GM12878 (cell line): ENCODE results near the gene CAMTA1. TPM values are rescaled to one million over a fixed set of nuclear protein-coding genes. Genes with fewer than 3 reads are reported as not detected.

ENCODE experiments used
- ATAC-seq: fragments of 200-7000 bp; cut with Tn5 transposase; 3 replicates; pipeline ENCODE4 v1.9.1; 2020; ENCODE audit warnings: mild to moderate bottlenecking, moderate library complexity
- BruUV-seq: library from RNA; stranded (reverse); fragments of 400-500 nt; replicated peaks from 2 replicates; lab custom pipeline; 2021; lab: Mats Ljungman, UMichigan
- CTCF ChIA-PET: fragments of 300-600 bp; sonication (Branson Sonifier 250); formaldehyde crosslinking; extraction: SDS; loops from one replicate; lab custom pipeline; 2021; ENCODE audit warnings: inconsistent platforms; lab: Yijun Ruan, JAX
- POLR2A ChIA-PET: fragments of 350-600 bp; formaldehyde crosslinking; extraction: SDS; loops from one replicate; lab custom pipeline; 2021; ENCODE audit warnings: inconsistent platforms; lab: Charles Lee
- RAD21 ChIA-PET: fragments of 300-600 bp; sonication (Branson Sonifier 250); formaldehyde crosslinking; loops from one replicate; lab custom pipeline; 2023; ENCODE audit warnings: antibody characterized with exemption; ENCODE audit not compliant: unreplicated experiment; lab: Charles Lee
- SMC1A ChIA-PET: fragments of 300-600 bp; sonication (Branson Sonifier 250); formaldehyde crosslinking; loops from one replicate; lab custom pipeline; 2023; ENCODE audit not compliant: unreplicated experiment, uncharacterized antibody; lab: Charles Lee
- DNase-seq: peaks from one replicate; pipeline ENCODE4 v3.0.0-alpha.2; 2011; ENCODE audit warnings: low read depth, low spot score
- FAIRE-seq: peaks from 3 replicates; lab custom pipeline; 2011; peaks lifted over from hg19 to GRCh38; lab: Jason Lieb, UNC
- H2AFZ ChIP-seq: 2 replicates; pipeline ENCODE4 v1.6.0; 2011; ENCODE audit warnings: low read depth, low read length, control low read depth; ENCODE audit not compliant: control insufficient read depth
- H3K27ac ChIP-seq: 2 replicates; pipeline ENCODE4 v1.5.1; 2011; ENCODE audit warnings: control low read depth; ENCODE audit not compliant: control insufficient read depth, insufficient read depth
- H3K27me3 ChIP-seq, 2 experiments: replicated peaks in 1 of 2; 2 replicates each; pipeline versions ENCODE4 v1.6.0 to v1.6.1; 2011; ENCODE audit warnings: low read length in 1 of 2; ENCODE audit not compliant: control insufficient read depth in 2 of 2, insufficient read depth in 2 of 2
- H3K36me3 ChIP-seq, 2 experiments: 2 replicates each; pipeline ENCODE4 v1.5.1; 2011; ENCODE audit warnings: low read length in 1 of 2; ENCODE audit not compliant: control insufficient read depth in 2 of 2, insufficient read depth in 2 of 2
- H3K4me1 ChIP-seq: 2 replicates; pipeline ENCODE4 v1.6.1; 2011; ENCODE audit warnings: mild to moderate bottlenecking, low read length, moderate library complexity, mixed read lengths; ENCODE audit not compliant: control insufficient read depth, insufficient read depth
- H3K4me2 ChIP-seq: 2 replicates; pipeline ENCODE4 v1.6.0; 2011; ENCODE audit warnings: control low read depth; ENCODE audit not compliant: control insufficient read depth, insufficient read depth
- H3K4me3 ChIP-seq: fragments of 200-600 bp; sonication (generic); 2 replicates; pipeline ENCODE4 v1.5.1; 2016
- H3K79me2 ChIP-seq: 2 replicates; pipeline ENCODE4 v1.6.0; 2011; ENCODE audit warnings: low read length; ENCODE audit not compliant: control insufficient read depth, insufficient read depth
- H3K9ac ChIP-seq: 2 replicates; pipeline ENCODE4 v1.8.0; 2011; ENCODE audit warnings: low read length, control low read depth, mixed read lengths; ENCODE audit not compliant: control insufficient read depth, insufficient read depth
- H3K9me3 ChIP-seq: replicated peaks from 3 replicates; pipeline ENCODE4 v1.5.1; 2011; ENCODE audit warnings: mild to moderate bottlenecking, low read length; ENCODE audit not compliant: control insufficient read depth, insufficient read depth
- H4K20me1 ChIP-seq: 2 replicates; pipeline ENCODE4 v1.6.0; 2011; ENCODE audit not compliant: control insufficient read depth, insufficient read depth
- DPF2 ChIP-seq: fragments of 450-650 bp; IDR thresholded peaks from 2 replicates; pipeline ENCODE4 v1.6.1; 2017; ENCODE audit warnings: mild to moderate bottlenecking
- EGR1 ChIP-seq, 2 experiments: IDR thresholded peaks; 1 replicate in 1 of 2; 2 replicates in 1 of 2; pipeline ENCODE4 v1.6.1; 2011 to 2012; ENCODE audit warnings: low read depth in 2 of 2, low read length in 2 of 2, borderline replicate concordance in 1 of 2, mild to moderate bottlenecking in 1 of 2, moderate library complexity in 1 of 2
- ESRRA ChIP-seq: IDR thresholded peaks from 2 replicates; pipeline ENCODE4 v1.6.1; 2012; ENCODE audit warnings: mild to moderate bottlenecking, low read length, improper control_type of control experiment
- KDM1A ChIP-seq: fragments of 200-600 bp; sonication (generic); IDR thresholded peaks from 2 replicates; pipeline ENCODE4 v1.6.1; 2016; ENCODE audit warnings: borderline replicate concordance
- MLLT1 ChIP-seq: fragments of 450-650 bp; IDR thresholded peaks from 2 replicates; pipeline ENCODE4 v1.6.1; 2016; ENCODE audit warnings: mild to moderate bottlenecking
- MTA2 ChIP-seq: fragments of 450-650 bp; IDR thresholded peaks from 2 replicates; pipeline ENCODE4 v1.6.1; 2016; ENCODE audit warnings: low read depth, mild to moderate bottlenecking, moderate library complexity
- NFIC ChIP-seq: IDR thresholded peaks from 2 replicates; pipeline ENCODE4 v1.6.1; 2012; ENCODE audit warnings: low read depth, mild to moderate bottlenecking, inconsistent platforms, low read length, moderate library complexity
- RB1 ChIP-seq: fragments of 450-650 bp; formaldehyde crosslinking; IDR thresholded peaks from 2 replicates; pipeline ENCODE4 v1.6.1; 2017; ENCODE audit warnings: mild to moderate bottlenecking, borderline replicate concordance
- RELA ChIP-seq: fragments of 450-650 bp; IDR thresholded peaks from 2 replicates; pipeline ENCODE4 v1.8.0; 2014; ENCODE audit warnings: borderline replicate concordance; ENCODE audit not compliant: partially characterized antibody
- SIN3A ChIP-seq: IDR thresholded peaks from 2 replicates; pipeline ENCODE4 v1.6.1; 2012; ENCODE audit warnings: low read depth, low read length, improper control_type of control experiment
- STAT3 ChIP-seq: IDR thresholded peaks from 2 replicates; pipeline ENCODE4 v1.6.1; 2011; ENCODE audit warnings: low read depth, low read length, improper control_type of control experiment
- SUZ12 ChIP-seq: fragments of 200-600 bp; sonication (generic); IDR thresholded peaks from one replicate; pipeline ENCODE4 v1.6.1; 2018; ENCODE audit warnings: antibody characterized with exemption, mild to moderate bottlenecking; ENCODE audit not compliant: unreplicated experiment
- WGBS: methylation state at CpG from one replicate; pipeline ENCODE4 v1.1.6; 2016; ENCODE audit warnings: low lambda C conversion rate; ENCODE audit not compliant: insufficient replicate concordance, insufficient coverage; ENCODE audit errors: missing lambda C conversion rate; 5-methylcytosine and 5-hydroxymethylcytosine counted together
- in situ Hi-C: fragments of 300-500 bp; cut with MboI; formaldehyde crosslinking; loops from 9 replicates; pipeline ENCODE4 v1.14.3; 2018; ENCODE audit warnings: mixed read lengths
- intact Hi-C: fragments of 100-400 bp; cut with micrococcal nuclease; formaldehyde crosslinking; loops from one replicate; pipeline ENCODE4 v1.14.2; 2022; ENCODE audit not compliant: unreplicated experiment
- polyA plus RNA-seq, 11 experiments: library from polyadenylated mRNA; depleted of rRNA in 4 of 11; unstranded in 6 of 11; stranded (reverse) in 5 of 11; fragments of >200 nt; fragmentation: Nextera tagmentation in 4 of 11; fragmentation: Illumina TruSeq in 1 of 11; extraction: Ambion mirVana in 4 of 11; extraction: Trizol in 1 of 11; gene quantifications; 1 replicate in 1 of 11; 2 replicates in 10 of 11; pipeline versions ENCODE4 v1.2.1 to v1.2.3, GENCODE V29; 2011 to 2016; ENCODE audit warnings: inconsistent platforms in 2 of 11, missing spikeins in 2 of 11, low read depth in 1 of 11
- total RNA-seq, 4 experiments: library from RNA; depleted of rRNA in 3 of 4; stranded (reverse); fragments of >200 nt in 3 of 4; fragmentation: Illumina TruSeq in 1 of 4; extraction: Trizol in 1 of 4; gene quantifications; 2 replicates each; pipeline versions ENCODE4 v1.2.1 to v1.2.3, GENCODE V29; 2013 to 2021
- TF ChIP-seq, protein P1 (sequence below): fragments of 450-650 bp; IDR thresholded peaks from 2 replicates; pipeline ENCODE4 v1.6.1; 2017; ENCODE audit warnings: mild to moderate bottlenecking, moderate library complexity
- TF ChIP-seq, protein P2 (sequence below): fragments of 450-650 bp; IDR thresholded peaks from 2 replicates; pipeline ENCODE4 v1.6.1; 2017; ENCODE audit warnings: low read depth, mild to moderate bottlenecking, moderate library complexity

The CAMTA1 gene
- total and polyA plus RNA-seq, 10 of the 15 experiments (the other 5 are each of a cell fraction or from before 2014, with no cell fraction given): 37.7 to 148 (median 76.4) TPM

DNA sequence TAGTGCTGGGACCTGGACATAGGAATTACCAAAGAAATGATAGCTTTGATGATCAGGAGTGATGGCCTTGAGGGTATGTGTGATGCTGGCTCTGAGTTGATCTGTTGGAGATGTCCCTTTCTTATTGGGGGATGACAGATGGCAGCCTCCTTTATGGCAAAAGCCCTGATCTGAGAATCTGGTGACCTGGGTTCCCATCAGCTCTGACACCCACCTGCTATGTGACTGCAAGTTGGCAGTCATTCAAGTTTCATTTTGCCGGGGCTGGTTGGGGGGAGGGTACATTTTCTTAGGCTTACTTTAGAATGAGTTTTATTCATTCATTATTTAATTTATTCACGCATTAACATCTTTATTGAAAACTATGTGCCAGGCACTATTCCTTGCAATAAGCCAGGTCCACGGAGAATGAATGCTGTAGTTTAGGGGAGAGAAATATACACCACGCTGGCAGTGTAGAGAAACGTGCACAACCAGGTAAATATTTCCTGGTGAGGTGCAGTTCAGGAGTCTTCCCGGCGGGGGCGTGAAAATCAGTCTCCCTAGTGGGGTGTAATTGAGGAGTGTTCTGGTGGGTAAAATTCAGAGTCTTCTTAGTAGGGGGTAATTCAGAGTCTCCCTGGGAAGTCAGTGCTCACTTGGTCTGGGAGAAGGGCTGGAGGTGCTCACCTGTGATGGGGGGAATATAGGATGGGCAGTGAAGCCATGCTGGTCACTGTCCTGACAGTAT, 401.3 kb downstream of the CAMTA1 start:
- H3K36me3 ChIP-seq: no peaks in the 10 kb centered on the region
- ChIA-PET CTCF (no interaction called here), POLR2A (no interaction called here), SMC1A (no interaction called here), RAD21 (no interaction called here)
- in situ Hi-C loops: no loop called here
- BruUV-seq: no TSS peak
- no peaks in the 10 kb centered on the region for H3K27me3 ChIP-seq
- no peak for FAIRE-seq
- H3K4me1 ChIP-seq: no peaks in the 10 kb centered on the region
- H3K9me3 ChIP-seq: no peaks in the 10 kb centered on the region
- TF ChIP-seq, protein P1, sequence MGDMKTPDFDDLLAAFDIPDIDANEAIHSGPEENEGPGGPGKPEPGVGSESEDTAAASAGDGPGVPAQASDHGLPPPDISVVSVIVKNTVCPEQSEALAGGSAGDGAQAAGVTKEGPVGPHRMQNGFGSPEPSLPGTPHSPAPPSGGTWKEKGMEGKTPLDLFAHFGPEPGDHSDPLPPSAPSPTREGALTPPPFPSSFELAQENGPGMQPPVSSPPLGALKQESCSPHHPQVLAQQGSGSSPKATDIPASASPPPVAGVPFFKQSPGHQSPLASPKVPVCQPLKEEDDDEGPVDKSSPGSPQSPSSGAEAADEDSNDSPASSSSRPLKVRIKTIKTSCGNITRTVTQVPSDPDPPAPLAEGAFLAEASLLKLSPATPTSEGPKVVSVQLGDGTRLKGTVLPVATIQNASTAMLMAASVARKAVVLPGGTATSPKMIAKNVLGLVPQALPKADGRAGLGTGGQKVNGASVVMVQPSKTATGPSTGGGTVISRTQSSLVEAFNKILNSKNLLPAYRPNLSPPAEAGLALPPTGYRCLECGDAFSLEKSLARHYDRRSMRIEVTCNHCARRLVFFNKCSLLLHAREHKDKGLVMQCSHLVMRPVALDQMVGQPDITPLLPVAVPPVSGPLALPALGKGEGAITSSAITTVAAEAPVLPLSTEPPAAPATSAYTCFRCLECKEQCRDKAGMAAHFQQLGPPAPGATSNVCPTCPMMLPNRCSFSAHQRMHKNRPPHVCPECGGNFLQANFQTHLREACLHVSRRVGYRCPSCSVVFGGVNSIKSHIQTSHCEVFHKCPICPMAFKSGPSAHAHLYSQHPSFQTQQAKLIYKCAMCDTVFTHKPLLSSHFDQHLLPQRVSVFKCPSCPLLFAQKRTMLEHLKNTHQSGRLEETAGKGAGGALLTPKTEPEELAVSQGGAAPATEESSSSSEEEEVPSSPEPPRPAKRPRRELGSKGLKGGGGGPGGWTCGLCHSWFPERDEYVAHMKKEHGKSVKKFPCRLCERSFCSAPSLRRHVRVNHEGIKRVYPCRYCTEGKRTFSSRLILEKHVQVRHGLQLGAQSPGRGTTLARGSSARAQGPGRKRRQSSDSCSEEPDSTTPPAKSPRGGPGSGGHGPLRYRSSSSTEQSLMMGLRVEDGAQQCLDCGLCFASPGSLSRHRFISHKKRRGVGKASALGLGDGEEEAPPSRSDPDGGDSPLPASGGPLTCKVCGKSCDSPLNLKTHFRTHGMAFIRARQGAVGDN: no peak
- no peak for TF ChIP-seq MLLT1
- TF ChIP-seq DPF2: no peak
- no peak for TF ChIP-seq RB1
- no peak for TF ChIP-seq NFIC
- no peak for TF ChIP-seq SIN3A
- no peak for TF ChIP-seq KDM1A
- TF ChIP-seq EGR1 (IDR thresholded peaks at IDR 0.05; ENCODE audit: borderline replicate concordance in 1 of 2, low read depth in 2 of 2, low read length in 2 of 2): no peak
- TF ChIP-seq MTA2: no peak
- TF ChIP-seq RELA: no peak
- TF ChIP-seq ESRRA: no peak
- TF ChIP-seq, protein P2, sequence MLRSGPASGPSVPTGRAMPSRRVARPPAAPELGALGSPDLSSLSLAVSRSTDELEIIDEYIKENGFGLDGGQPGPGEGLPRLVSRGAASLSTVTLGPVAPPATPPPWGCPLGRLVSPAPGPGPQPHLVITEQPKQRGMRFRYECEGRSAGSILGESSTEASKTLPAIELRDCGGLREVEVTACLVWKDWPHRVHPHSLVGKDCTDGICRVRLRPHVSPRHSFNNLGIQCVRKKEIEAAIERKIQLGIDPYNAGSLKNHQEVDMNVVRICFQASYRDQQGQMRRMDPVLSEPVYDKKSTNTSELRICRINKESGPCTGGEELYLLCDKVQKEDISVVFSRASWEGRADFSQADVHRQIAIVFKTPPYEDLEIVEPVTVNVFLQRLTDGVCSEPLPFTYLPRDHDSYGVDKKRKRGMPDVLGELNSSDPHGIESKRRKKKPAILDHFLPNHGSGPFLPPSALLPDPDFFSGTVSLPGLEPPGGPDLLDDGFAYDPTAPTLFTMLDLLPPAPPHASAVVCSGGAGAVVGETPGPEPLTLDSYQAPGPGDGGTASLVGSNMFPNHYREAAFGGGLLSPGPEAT: no peak
- TF ChIP-seq STAT3: no peak
- no peak for TF ChIP-seq SUZ12
- no peak overlapping the region for H3K4me3 ChIP-seq
- WGBS: 23% methylated on average over 8 of the region's 8 CpGs
- H3K4me2 ChIP-seq: no peak overlapping the region
- no peak for DNase-seq
- no peaks in the 10 kb centered on the region for H4K20me1 ChIP-seq
- no peak overlapping the region for H3K27ac ChIP-seq
- intact Hi-C loops: no loop called here
- H2AFZ ChIP-seq: no peak overlapping the region
- H3K79me2 ChIP-seq: no peaks in the 10 kb centered on the region
- no peak overlapping the region for H3K9ac ChIP-seq
- no peak for ATAC-seq
